NT2/D1 (cell line): ENCODE measurements around the gene HSD17B2.

Experiments
- SUZ12 ChIP-seq: IDR thresholded peaks from 2 replicates; pipeline ENCODE4 v1.6.1; 2011; ENCODE audit not compliant: insufficient read length, insufficient read depth; ENCODE audit errors: extremely low read depth
- YY1 ChIP-seq: IDR thresholded peaks from 2 replicates; pipeline ENCODE4 v1.6.1; 2011; ENCODE audit not compliant: insufficient read length, insufficient read depth

GRCh38 chr16:82042846-82043245, 7.8 kb downstream of the HSD17B2 start:
- TF ChIP-seq SUZ12, result no peak
- TF ChIP-seq YY1, result no peak
